ENCODE data around the gene RHOC. TPM values are rescaled to one million over a fixed set of nuclear protein-coding genes. Genes with fewer than 3 reads are reported as not detected.
A peak's percentile ranks its signal among the peaks of the same experiment; 100 is the strongest.

Gene RHOC
- total RNA-seq, 1 experiment from 2014 or later: 218 TPM

DNA sequence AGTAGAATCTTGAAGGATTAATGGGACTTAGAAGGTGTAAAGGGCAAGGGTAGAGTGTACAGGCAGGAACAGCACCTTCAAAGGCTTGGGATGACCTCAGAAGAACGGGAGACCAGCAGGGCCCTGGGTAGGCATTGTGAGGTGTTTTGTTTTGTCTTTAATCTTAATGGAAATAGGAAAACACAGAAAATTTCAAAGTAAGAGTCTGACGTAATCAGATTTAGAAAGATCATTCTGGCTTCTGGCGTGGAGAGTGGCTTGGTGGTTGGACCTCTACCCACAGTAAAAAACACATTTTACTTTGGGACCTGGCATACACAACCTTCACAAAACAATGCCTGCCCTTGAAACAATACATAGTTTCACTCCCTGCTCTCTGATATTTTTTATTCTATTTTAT, 28.3 kb downstream of the RHOC start:
- no peak for DNase-seq (ENCODE audit: low spot score)

GRCh38 chr1:112677501-112677900, 29.4 kb downstream of the RHOC start:
- DNase-seq (ENCODE audit: low spot score): no peak

DNA sequence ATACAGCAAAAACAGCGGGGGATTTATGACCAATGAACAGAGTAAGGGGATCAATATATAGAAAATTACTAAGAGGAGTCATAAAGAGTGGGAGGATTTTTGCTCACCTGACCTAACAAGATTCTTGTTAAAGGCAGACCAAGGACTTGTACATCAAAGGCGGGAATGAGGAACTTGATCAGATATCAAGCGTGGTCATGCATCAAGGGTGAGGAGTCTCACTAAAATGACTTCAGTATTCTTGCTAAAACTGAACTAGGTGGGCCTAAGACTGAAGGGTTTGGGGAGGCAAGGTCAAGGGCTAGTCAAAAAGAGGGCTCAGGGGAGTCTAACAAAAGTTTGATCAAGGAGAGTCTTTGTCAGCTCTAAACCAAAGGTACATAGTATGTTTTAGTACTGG, 30.4 kb downstream of the RHOC start:
- no peak for DNase-seq (ENCODE audit: low spot score)

GRCh38 chr1:112675728-112676381, 31.1 kb downstream of the RHOC start:
- DNase-seq (ENCODE audit: low spot score): no peak

DNA sequence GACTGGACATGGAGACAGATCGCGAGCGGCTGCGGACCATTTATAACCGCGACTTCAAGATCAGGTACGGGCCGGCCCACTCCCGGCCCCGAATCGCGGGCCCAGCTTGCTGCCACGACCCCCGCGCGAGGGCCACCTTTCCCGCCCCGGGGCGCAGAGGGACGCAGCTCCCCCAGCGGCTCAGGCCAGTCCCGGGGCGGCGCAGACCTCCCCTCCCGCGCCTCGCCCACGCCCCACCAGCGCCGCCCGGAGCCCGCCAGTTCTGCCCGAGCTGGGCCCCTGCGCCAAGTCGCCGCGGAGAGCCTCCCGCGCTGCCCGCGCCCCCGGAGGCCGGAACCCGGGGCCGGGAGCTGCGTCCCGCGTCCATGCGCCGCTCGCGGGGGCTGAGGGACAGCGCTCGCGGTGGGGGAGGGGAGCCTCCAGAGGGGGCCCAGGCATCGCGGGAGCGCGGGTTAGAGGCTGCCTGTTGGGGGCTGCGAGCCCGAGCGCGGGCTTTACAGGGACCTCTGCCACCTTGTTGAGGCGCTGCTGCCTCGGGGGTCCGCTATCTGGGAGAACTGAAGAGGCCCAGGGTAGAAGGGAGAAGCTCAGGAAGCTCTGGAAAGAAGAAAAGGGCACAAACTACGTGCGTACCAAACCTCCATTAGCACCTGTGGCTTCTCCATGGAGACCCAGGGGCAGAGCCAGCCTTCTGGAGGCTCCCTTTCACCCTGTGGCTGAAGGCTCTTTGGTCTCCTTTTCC, 31.8 kb downstream of the RHOC start:
- no peak for DNase-seq (ENCODE audit: low spot score)

DNA sequence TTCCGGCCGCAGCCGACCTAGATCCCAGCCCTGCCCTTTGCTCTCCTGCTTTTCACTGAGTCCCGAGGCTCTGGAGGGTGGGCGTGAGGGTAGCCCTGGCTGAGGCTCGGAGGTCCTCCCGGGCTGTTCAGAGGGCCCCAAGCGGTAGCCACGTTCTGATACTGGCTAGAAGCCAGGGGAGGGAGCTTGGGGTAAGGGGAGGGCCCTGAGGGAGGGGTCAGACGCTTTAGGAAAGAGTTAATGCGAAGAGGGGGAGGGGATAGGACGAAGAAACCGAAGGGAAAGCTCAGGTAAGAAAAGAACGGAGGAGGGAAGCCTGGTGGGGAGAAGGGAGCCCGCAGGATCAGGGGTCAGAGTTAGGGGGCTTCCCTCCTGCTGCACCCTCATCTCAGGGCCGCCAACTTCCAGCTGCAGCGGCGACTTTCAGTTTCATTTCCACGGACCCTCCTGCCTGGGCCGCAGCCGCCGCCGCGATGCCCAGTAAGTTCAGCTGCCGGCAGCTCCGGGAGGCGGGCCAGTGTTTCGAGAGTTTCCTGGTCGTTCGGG, 32.4 kb downstream of the RHOC start, which contains the start of gene MOV10:
TSS of gene MOV10 (plus strand) at position 220 of the 546 bp plus-strand sequence. CDS start at position 474, 254 bp downstream.
- peak; percentile 53 for DNase-seq (ENCODE audit: low spot score)

DNA sequence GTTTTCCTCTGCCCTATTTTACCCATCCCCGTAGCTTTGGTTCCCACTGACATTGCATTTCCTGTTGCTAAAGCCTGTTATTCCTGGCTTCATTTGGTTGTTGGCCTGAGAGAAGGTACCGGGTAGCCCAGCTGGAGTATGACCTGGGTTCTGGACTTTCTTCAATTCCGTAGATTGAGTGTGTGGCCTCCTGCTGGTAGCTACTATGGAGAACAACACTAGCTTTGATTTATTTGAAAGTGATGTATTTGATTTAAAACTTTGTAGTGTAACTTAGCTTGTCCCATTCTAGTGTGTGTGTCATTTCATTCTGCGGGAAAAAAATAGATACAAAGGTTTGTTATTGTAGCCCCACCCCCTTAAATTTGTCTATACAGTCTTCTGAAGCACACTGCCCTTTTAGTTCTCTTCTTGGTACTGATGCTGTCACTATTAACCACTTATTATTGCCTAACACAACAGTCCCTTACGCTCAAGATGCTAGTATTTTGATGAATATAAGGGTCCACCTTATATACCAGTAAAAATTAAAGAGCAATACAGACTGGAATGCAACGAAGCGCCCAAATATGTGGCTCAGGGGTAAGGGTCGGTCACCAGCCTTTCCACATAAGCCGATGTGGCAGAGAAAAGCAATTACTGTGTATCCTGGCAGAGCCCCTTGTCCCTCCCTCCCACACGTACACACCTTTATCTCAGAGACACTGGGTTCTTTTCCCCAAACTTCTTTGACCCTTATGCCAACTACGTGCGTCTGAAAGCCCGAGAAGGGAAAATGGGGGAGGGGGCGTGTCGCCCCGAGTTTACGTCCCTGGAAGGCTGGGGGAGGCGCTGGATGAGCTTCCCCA, 33.1 kb downstream of the RHOC start:
- peak; percentile 34 for DNase-seq (ENCODE audit: low spot score)

- no peak for DNase-seq (ENCODE audit: low spot score)
Measured at GRCh38 chr1:112672842-112673241, 34.1 kb downstream of the RHOC start.

GRCh38 chr1:112672009-112672408, 34.9 kb downstream of the RHOC start:
- no peak for DNase-seq (ENCODE audit: low spot score)

DNA sequence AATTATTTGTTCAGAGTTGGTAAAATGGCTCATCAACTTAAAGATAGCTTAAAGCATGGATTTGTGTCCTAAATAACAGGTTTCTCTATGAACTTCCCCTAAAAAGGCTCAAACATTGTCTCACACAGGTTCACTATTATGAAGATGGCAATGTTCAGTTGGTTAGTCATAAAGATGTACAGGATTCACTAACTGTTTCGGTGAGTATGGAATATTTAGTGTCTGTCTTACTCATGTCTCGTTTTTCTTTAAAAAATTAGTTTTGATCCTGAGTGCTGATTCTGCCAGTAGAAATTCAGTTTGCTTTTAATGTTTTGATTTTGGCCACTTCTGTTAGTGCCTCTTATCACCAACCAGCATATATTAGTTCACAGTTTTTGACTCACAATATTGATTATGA, 40.0 kb downstream of the RHOC start:
- no peak for DNase-seq (ENCODE audit: low spot score)

GRCh38 chr1:112665857-112666256, 41.1 kb downstream of the RHOC start:
- DNase-seq (ENCODE audit: low spot score): no peak

DNA sequence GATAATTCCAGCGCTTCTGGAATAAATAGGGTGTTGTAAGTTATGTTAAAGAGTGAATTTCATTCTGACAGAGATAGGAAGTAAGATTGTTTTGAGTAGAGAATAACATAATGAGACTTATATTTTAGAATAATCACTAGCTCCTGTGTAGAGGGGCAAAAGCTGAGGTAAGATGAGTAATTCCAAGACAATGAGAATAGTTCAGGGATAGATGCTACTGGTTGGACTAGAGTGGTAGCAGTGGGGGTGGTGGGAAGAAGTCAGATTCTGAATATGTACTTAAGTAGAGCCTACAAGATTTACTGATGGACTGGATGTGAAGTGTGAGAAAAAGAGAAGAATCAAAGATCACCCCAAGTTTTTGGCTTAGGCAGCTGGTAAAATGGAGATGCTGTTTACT, 55.7 kb downstream of the RHOC start:
- no peak for DNase-seq (ENCODE audit: low spot score)

Other genes with a start within 250 kb of the RHOC start
- gene WNT2B, start 198.2 kb downstream of the RHOC start, total RNA-seq (2014; rRNA removed; shearing (Covaris generic)): 0.37 and 0.97 TPM in 2 replicates
- gene ST7L, start 88.0 kb downstream of the RHOC start, total RNA-seq (2014; rRNA removed; shearing (Covaris generic)): 13.7 and 16.0 TPM in 2 replicates
- 97.8 and 101 TPM in 2 replicates for gene CAPZA1, start 87.3 kb downstream of the RHOC start, total RNA-seq (2014; rRNA removed; shearing (Covaris generic))
- 31.9 and 42.8 TPM in 2 replicates for gene MOV10, start 32.5 kb downstream of the RHOC start, total RNA-seq (2014; rRNA removed; shearing (Covaris generic))
- 0.10 and 0.45 TPM in 2 replicates for gene PPM1J, start 8.2 kb upstream of the RHOC start, total RNA-seq (2014; rRNA removed; shearing (Covaris generic))
- gene SLC16A1, start 249.1 kb upstream of the RHOC start, total RNA-seq (2014; rRNA removed; shearing (Covaris generic)): 59.6 and 67.3 TPM in 2 replicates

All from H4 (cell line).